Peyer's patch (tissue), 4 donors: ENCODE results near the gene MALL. TPM values are rescaled to one million over a fixed set of nuclear protein-coding genes. Genes with fewer than 3 reads are reported as not detected.

Experiments used
- DNase-seq, 3 donors: peaks; one replicate each; pipeline ENCODE4 v3.0.0-alpha.2; 2017 to 2019
- H3K27ac ChIP-seq, 4 donors: fragments of 200-600 bp; sonication (generic); one replicate each; pipeline ENCODE4 v1.5.1; 2016 to 2019
- H3K27me3 ChIP-seq, 2 donors: fragments of 200-600 bp; sonication (generic); one replicate each; pipeline ENCODE4 v1.5.1; 2019
- H3K36me3 ChIP-seq, 3 donors: fragments of 200-600 bp; sonication (generic); one replicate each; pipeline ENCODE4 v1.5.1; 2016 to 2019
- H3K4me1 ChIP-seq, 4 donors: fragments of 200-600 bp; sonication (generic); one replicate each; pipeline ENCODE4 v1.5.1; 2016 to 2019
- H3K4me3 ChIP-seq, 4 donors: fragments of 200-600 bp; sonication (generic); 1 replicate in 3 of 4; 2 replicates in 1 of 4; pipeline ENCODE4 v1.5.1; 2016 to 2019; ENCODE audit warnings: mild to moderate bottlenecking in 1 of 4
- H3K9me3 ChIP-seq, 4 donors: fragments of 200-600 bp; sonication (generic); one replicate each; pipeline ENCODE4 v1.5.1; 2016 to 2019; ENCODE audit warnings: mild to moderate bottlenecking in 1 of 4
- POLR2A ChIP-seq, 2 donors: fragments of 450-650 bp; IDR thresholded peaks; one replicate each; pipeline ENCODE4 v1.5.1; 2017; ENCODE audit warnings: antibody characterized with exemption in 2 of 2, mild to moderate bottlenecking in 2 of 2, moderate library complexity in 2 of 2
- total RNA-seq, 4 donors: library from RNA; depleted of rRNA; stranded (reverse); fragments of >200 nt; gene quantifications; one replicate each; pipeline ENCODE4 v1.1.0, GENCODE V29; 2016
- TF ChIP-seq, protein P1 (sequence below), 6 experiments: fragments of 450-650 bp in 4 of 6; fragments of 200-600 bp in 2 of 6; sonication (generic) in 1 of 6; IDR thresholded peaks; one replicate each; pipeline ENCODE4 v1.5.1; 2017 to 2019; ENCODE audit warnings: antibody characterized with exemption in 6 of 6, mild to moderate bottlenecking in 3 of 6, moderate library complexity in 1 of 6

The MALL gene
- total RNA-seq, 4 donors from 2014 or later = 40.4 to 814 (median 603) TPM

DNA sequence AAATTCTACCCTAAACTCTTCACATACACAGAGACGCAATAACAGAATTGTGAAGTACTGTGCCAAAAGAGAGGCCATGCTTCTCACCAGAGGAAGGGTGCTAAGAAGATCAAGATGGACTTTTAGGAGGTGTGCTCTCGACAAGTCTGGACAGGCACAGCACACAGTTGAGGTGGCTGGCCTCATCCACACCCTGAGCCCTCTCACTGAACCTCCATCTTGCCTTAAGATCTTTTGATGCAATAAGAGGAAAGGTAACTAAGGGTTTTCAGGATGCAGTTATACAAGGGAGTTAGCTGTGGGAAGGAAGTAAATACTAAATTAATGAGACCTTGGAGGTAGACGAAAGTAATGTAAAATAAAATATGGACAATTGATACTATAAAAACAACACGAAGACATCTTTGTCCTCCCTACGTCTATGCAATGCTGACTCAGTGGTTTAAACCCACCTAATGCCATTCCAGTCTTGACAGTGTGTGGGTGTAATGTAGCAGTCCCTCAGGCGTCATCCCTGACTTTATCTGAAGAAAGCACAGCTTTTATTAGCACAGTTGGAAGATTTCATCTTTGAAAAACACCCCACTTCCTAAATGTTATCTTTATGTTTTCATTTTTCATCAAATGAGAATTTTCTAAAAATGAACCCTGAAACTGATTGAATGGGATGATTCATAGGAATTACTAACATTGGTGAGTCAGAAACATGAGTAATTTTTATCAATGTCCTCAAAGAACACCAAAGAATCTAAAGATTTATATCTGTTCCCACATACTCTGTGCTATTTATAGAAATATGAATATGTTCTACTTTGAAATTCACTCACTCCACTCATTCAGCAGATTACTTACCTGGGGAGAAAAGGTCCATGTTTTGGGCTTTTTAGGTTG lies 34.0 kb upstream of the MALL start:
- Histone ChIP-seq H3K36me3 (no peaks in the 10 kb centered on the region), H3K27me3 (no peaks in the 10 kb centered on the region), H3K4me3 (no peak overlapping the region), H3K9me3 (no peaks in the 10 kb centered on the region), H3K27ac (no peak overlapping the region), H3K4me1 (no peaks in the 10 kb centered on the region)
- no peak for DNase-seq
- TF ChIP-seq, protein P1, sequence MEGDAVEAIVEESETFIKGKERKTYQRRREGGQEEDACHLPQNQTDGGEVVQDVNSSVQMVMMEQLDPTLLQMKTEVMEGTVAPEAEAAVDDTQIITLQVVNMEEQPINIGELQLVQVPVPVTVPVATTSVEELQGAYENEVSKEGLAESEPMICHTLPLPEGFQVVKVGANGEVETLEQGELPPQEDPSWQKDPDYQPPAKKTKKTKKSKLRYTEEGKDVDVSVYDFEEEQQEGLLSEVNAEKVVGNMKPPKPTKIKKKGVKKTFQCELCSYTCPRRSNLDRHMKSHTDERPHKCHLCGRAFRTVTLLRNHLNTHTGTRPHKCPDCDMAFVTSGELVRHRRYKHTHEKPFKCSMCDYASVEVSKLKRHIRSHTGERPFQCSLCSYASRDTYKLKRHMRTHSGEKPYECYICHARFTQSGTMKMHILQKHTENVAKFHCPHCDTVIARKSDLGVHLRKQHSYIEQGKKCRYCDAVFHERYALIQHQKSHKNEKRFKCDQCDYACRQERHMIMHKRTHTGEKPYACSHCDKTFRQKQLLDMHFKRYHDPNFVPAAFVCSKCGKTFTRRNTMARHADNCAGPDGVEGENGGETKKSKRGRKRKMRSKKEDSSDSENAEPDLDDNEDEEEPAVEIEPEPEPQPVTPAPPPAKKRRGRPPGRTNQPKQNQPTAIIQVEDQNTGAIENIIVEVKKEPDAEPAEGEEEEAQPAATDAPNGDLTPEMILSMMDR (IDR thresholded peaks at IDR 0.05) = no peak
- TF ChIP-seq POLR2A (IDR thresholded peaks at IDR 0.05) = no peak

DNA sequence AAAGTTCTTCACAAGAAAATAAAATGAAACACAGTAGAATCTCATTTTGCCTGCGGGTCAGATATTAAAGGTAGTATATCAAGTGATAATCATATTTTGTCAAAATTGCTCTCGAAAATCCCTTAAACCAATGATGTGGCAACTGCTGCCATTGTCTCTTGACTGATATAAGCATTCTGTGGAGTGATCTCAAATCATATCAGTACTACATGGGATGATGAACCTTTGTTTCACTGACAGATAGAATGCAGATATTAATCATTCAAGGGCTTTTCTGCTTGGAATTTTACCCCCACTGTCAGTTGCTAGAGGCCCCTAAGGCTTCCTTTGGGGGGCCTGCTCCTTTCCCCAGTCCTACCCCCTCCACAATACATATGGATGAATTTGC lies 31.3 kb upstream of the MALL start:
- DNase-seq = no peak
- TF ChIP-seq, protein P1 (IDR thresholded peaks at IDR 0.05) = no peak
- no peak for TF ChIP-seq POLR2A (IDR thresholded peaks at IDR 0.05)
- H3K36me3 ChIP-seq = no peaks in the 10 kb centered on the region
- no peak overlapping the region for H3K27ac ChIP-seq
- no peaks in the 10 kb centered on the region for H3K9me3 ChIP-seq
- no peak overlapping the region for H3K4me3 ChIP-seq
- H3K4me1 ChIP-seq = no peaks in the 10 kb centered on the region
- H3K27me3 ChIP-seq = no peaks in the 10 kb centered on the region

DNA sequence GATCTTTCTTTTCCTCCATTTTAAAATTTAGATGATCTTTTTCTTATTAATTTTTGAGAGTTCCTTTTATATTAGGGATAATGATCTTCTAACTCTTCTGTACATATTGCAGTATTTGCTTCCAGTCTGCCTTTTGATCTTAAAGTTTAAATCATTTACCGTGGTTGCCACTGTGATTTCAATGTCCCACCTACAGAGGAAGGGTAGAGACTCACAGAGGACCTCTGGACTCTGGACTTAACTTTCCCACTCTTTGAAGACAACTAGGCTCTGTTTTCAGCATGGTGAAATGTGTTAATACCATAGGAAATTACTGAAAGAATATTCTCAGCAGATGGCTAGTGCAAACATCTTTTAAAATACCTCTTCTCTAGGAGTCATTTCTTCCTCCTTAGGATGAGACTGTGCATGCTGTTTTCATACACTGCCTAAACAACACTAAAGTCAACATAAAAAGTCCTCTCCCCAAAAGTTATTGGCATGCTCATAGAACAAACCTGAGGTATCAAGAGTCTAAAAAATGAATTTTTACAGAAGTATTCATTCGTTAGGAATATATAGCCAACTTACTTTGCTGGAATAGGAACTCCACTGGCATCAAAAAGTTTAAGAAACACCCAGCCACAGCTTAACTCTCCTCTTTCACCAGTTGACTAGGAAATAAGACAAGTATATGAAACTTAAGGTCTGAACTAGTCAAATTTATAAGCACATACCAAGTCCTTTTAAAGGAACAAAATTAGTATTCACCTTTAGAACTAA lies 30.7 kb upstream of the MALL start:
- TF ChIP-seq, protein P1 (IDR thresholded peaks at IDR 0.05) = no peak
- TF ChIP-seq POLR2A (IDR thresholded peaks at IDR 0.05) = no peak
- no peaks in the 10 kb centered on the region for H3K27me3 ChIP-seq
- no peak for DNase-seq
- no peaks in the 10 kb centered on the region for H3K9me3 ChIP-seq
- no peaks in the 10 kb centered on the region for H3K36me3 ChIP-seq
- no peak overlapping the region for H3K4me3 ChIP-seq
- no peaks in the 10 kb centered on the region for H3K4me1 ChIP-seq
- H3K27ac ChIP-seq = no peak overlapping the region

DNA sequence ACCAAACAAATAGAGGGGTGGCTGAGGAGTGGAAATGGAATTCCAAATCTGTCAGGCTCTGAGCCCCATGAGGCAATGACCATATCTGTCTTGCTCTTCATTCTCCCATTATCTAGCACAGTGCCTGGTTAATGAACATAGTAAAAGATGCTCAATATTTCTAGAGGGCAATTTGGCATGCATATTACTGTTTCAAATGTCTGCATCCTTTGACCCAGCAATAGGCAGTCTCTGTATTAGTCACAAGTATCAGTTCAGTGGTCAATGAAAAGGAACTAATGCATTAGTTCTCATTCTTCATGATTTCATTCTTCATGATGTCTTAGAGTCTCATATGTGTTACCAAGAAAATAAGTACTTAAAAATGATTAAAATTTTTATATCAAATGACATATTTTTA lies 28.4 kb upstream of the MALL start:
- no peak for TF ChIP-seq POLR2A (IDR thresholded peaks at IDR 0.05)
- TF ChIP-seq, protein P1 (IDR thresholded peaks at IDR 0.05) = no peak
- Histone ChIP-seq H3K27me3 (no peaks in the 10 kb centered on the region), H3K36me3 (no peaks in the 10 kb centered on the region), H3K27ac (no peak overlapping the region), H3K4me3 (no peak overlapping the region), H3K4me1 (no peaks in the 10 kb centered on the region), H3K9me3 (no peaks in the 10 kb centered on the region)
- DNase-seq = no peak

DNA sequence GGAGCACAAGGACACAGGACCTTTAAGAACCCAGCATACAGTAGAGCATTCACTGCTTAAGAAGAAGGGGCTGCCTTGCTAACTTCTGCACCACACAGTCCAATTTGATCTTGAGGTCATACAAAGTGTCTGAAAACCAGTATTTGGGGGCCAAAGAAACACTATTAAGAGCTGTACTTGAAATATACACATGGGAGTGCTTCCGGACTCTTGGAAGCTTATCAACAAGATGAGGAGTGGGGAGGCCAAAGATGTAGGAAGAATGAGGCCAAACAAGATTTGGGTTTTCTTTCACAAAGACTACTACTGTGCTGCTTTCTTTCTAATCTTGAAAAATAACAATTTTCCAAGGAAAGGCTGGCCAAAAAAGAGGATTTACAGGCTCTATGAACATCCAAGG lies 24.8 kb upstream of the MALL start:
- H3K4me3 ChIP-seq = no peak overlapping the region
- no peaks in the 10 kb centered on the region for H3K4me1 ChIP-seq
- no peak overlapping the region for H3K27ac ChIP-seq
- DNase-seq = no peak
- H3K36me3 ChIP-seq = no peaks in the 10 kb centered on the region
- H3K9me3 ChIP-seq = no peaks in the 10 kb centered on the region
- TF ChIP-seq POLR2A (IDR thresholded peaks at IDR 0.05) = no peak
- TF ChIP-seq, protein P1 (IDR thresholded peaks at IDR 0.05) = no peak
- H3K27me3 ChIP-seq = no peaks in the 10 kb centered on the region
